ENCODE measurements around the gene BMP6.

- TF ChIP-seq, protein P1, sequence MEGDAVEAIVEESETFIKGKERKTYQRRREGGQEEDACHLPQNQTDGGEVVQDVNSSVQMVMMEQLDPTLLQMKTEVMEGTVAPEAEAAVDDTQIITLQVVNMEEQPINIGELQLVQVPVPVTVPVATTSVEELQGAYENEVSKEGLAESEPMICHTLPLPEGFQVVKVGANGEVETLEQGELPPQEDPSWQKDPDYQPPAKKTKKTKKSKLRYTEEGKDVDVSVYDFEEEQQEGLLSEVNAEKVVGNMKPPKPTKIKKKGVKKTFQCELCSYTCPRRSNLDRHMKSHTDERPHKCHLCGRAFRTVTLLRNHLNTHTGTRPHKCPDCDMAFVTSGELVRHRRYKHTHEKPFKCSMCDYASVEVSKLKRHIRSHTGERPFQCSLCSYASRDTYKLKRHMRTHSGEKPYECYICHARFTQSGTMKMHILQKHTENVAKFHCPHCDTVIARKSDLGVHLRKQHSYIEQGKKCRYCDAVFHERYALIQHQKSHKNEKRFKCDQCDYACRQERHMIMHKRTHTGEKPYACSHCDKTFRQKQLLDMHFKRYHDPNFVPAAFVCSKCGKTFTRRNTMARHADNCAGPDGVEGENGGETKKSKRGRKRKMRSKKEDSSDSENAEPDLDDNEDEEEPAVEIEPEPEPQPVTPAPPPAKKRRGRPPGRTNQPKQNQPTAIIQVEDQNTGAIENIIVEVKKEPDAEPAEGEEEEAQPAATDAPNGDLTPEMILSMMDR (IDR thresholded peaks at IDR 0.05) = no peak
- TF ChIP-seq POLR2A (IDR thresholded peaks at IDR 0.05) = no peak
These were observed 87.3 kb downstream of the BMP6 start for GRCh38 chr6:7813193-7813592.

All from heart left ventricle (tissue), 13 donors.